Measurements from ENCODE around the gene CHST11. TPM values are rescaled to one million over a fixed set of nuclear protein-coding genes. Genes with fewer than 3 reads are reported as not detected.
A peak's percentile ranks its signal among the peaks of the same experiment; 100 is the strongest.

CHST11 gene
- total and polyA plus RNA-seq, 10 of the 15 experiments (the other 5 are each of a cell fraction or from before 2014, with no cell fraction given): 1.9 to 38.1 (median 17.2) TPM

DNA sequence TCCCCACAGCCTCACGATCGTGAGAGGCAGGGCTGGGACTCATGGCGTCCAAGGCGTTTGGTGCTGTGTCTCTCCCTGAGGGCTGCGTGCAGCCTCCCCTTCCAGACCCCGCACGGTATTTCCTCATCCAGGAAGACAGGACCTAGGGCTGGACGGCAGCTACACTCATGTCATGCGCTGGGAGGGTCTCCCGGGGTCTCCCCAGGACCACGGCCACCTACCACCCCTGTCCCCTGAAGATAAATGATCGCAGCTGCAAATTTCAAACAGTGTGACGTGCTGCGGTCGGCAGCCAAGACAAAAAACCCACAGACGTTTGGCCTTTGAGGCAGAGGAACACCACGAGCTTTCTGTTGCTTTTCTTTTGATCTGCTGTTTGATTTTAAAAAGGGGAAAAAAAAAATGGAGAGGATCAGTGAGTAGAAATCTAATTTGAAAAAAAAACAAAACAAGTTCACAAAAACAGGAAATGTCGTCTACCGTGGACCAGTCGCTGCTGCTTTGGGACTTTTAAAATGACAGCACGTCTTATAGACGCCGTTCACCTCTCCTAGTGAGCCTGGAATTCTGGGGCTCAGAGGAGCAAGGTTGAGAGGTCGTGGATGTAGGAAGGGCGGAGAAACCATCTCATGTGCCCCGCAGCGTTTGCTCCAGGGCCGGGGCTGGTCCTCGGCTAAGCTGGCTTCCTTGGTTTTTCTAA is 263.7 kb downstream of the CHST11 start (continued):
- TF ChIP-seq CHD2 (IDR thresholded peaks at IDR 0.05; ENCODE audit: borderline replicate concordance, low read depth, low read length): peak; percentile 16; the same call in 1 of the 2 replicates
- peak; percentile 86; the same call in 1 of the 2 replicates for TF ChIP-seq TCF12 (IDR thresholded peaks at IDR 0.05; ENCODE audit: low read depth, low read length)
- TF ChIP-seq EP300 (IDR thresholded peaks at IDR 0.05; ENCODE audit: borderline replicate concordance in 1 of 2, control insufficient read depth in 1 of 2, low read depth in 2 of 2, low read length in 2 of 2): peak; percentile 54 to 68; a peak in 2 of 4 replicates
- TF ChIP-seq IKZF1 (conservative IDR thresholded peaks at IDR 0.05): peak; percentile 63
- TF ChIP-seq FOXK2 (IDR thresholded peaks at IDR 0.05): 0 out of 2 replicates have a peak, but pooled peaks have one; percentile 27
- TF ChIP-seq, protein P1, sequence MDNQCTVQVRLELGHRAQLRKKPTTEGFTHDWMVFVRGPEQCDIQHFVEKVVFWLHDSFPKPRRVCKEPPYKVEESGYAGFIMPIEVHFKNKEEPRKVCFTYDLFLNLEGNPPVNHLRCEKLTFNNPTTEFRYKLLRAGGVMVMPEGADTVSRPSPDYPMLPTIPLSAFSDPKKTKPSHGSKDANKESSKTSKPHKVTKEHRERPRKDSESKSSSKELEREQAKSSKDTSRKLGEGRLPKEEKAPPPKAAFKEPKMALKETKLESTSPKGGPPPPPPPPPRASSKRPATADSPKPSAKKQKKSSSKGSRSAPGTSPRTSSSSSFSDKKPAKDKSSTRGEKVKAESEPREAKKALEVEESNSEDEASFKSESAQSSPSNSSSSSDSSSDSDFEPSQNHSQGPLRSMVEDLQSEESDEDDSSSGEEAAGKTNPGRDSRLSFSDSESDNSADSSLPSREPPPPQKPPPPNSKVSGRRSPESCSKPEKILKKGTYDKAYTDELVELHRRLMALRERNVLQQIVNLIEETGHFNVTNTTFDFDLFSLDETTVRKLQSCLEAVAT (IDR thresholded peaks at IDR 0.05): peak; percentile 84
- no peak for TF ChIP-seq KDM1A (IDR thresholded peaks at IDR 0.05; ENCODE audit: borderline replicate concordance)
- TF ChIP-seq YY1 (IDR thresholded peaks at IDR 0.05; ENCODE audit: low read depth, low read length): peak; percentile 45; the same call in 1 of the 2 replicates
- TF ChIP-seq POLR2AphosphoS2 (IDR thresholded peaks at IDR 0.05; ENCODE audit: low read depth, low read length): no peak
- peak; percentile 82 for TF ChIP-seq TCF7 (IDR thresholded peaks at IDR 0.05; ENCODE audit: borderline replicate concordance)
- no peak for TF ChIP-seq HCFC1 (IDR thresholded peaks at IDR 0.05; ENCODE audit: low read length)
- TF ChIP-seq SPI1 (IDR thresholded peaks at IDR 0.05; ENCODE audit: borderline replicate concordance, insufficient read depth, low read depth, low read length): peak; percentile 38; the same call in 1 of the 2 replicates
- peak; percentile 77 for TF ChIP-seq DPF2 (IDR thresholded peaks at IDR 0.05)
- TF ChIP-seq, protein P2, sequence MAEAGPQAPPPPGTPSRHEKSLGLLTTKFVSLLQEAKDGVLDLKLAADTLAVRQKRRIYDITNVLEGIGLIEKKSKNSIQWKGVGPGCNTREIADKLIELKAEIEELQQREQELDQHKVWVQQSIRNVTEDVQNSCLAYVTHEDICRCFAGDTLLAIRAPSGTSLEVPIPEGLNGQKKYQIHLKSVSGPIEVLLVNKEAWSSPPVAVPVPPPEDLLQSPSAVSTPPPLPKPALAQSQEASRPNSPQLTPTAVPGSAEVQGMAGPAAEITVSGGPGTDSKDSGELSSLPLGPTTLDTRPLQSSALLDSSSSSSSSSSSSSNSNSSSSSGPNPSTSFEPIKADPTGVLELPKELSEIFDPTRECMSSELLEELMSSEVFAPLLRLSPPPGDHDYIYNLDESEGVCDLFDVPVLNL (IDR thresholded peaks at IDR 0.05; ENCODE audit: low read depth, low read length): no peak
- peak; percentile 41; the same call in 1 of the 2 replicates for TF ChIP-seq FOXM1 (IDR thresholded peaks at IDR 0.05; ENCODE audit: low read depth, low read length)
- TF ChIP-seq IKZF2 (IDR thresholded peaks at IDR 0.05): peak; percentile 70 to 71
- TF ChIP-seq RUNX3 (IDR thresholded peaks at IDR 0.05; ENCODE audit: low read length): peak; percentile 92
- TF ChIP-seq ETV6 (conservative IDR thresholded peaks at IDR 0.05 in 1 of 2, IDR thresholded peaks at IDR 0.05 in 1 of 2; ENCODE audit: borderline replicate concordance in 1 of 2, low read depth in 1 of 2): 0 out of 4 replicates have a peak, but pooled peaks of 1 of the 2 experiments have one; percentile 26
- peak; percentile 19; the same call in 1 of the 2 replicates for TF ChIP-seq TCF3 (IDR thresholded peaks at IDR 0.05; ENCODE audit: borderline replicate concordance, insufficient read depth, low read depth, low read length)
- TF ChIP-seq, protein P3, sequence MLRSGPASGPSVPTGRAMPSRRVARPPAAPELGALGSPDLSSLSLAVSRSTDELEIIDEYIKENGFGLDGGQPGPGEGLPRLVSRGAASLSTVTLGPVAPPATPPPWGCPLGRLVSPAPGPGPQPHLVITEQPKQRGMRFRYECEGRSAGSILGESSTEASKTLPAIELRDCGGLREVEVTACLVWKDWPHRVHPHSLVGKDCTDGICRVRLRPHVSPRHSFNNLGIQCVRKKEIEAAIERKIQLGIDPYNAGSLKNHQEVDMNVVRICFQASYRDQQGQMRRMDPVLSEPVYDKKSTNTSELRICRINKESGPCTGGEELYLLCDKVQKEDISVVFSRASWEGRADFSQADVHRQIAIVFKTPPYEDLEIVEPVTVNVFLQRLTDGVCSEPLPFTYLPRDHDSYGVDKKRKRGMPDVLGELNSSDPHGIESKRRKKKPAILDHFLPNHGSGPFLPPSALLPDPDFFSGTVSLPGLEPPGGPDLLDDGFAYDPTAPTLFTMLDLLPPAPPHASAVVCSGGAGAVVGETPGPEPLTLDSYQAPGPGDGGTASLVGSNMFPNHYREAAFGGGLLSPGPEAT (IDR thresholded peaks at IDR 0.05; ENCODE audit: low read depth): peak; percentile 57; the same call in 1 of the 2 replicates
- TF ChIP-seq, protein P4, sequence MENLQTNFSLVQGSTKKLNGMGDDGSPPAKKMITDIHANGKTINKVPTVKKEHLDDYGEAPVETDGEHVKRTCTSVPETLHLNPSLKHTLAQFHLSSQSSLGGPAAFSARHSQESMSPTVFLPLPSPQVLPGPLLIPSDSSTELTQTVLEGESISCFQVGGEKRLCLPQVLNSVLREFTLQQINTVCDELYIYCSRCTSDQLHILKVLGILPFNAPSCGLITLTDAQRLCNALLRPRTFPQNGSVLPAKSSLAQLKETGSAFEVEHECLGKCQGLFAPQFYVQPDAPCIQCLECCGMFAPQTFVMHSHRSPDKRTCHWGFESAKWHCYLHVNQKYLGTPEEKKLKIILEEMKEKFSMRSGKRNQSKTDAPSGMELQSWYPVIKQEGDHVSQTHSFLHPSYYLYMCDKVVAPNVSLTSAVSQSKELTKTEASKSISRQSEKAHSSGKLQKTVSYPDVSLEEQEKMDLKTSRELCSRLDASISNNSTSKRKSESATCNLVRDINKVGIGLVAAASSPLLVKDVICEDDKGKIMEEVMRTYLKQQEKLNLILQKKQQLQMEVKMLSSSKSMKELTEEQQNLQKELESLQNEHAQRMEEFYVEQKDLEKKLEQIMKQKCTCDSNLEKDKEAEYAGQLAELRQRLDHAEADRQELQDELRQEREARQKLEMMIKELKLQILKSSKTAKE (IDR thresholded peaks at IDR 0.05; ENCODE audit: low read depth, poor library complexity, severe bottlenecking): peak; percentile 82
- TF ChIP-seq BHLHE40 (IDR thresholded peaks at IDR 0.05; ENCODE audit: borderline replicate concordance in 1 of 2, low read depth in 2 of 2, low read length in 1 of 2): peak; percentile 46 to 52; a peak in 2 of 4 replicates
- TF ChIP-seq ATF7 (IDR thresholded peaks at IDR 0.05; ENCODE audit: low read depth): peak; percentile 72
